ENCODE measurements around the gene NRG2. TPM values are rescaled to one million over a fixed set of nuclear protein-coding genes. Genes with fewer than 3 reads are reported as not detected.

Gene NRG2
- total and polyA plus RNA-seq, 5 donors from 2014 or later: not detected

DNA sequence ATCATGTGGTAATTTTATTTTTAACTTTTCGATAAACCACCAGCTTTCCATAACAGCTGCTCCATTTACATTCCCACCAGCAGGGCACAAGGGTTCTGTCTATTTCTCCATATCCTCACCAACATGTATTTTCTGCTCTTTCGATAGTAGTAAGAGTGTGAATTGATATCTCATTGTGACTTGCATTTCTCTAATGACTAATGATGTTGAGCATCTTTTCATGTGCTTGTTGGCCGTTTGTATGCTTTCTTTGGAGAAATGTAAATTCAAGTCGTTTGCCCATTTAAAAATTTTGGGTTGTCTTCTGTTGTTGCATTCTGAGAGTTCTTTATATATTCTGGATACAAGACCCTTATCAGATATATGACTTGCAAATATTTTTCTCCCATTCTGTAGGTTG lies 201.6 kb downstream of the NRG2 start:
- ATAC-seq (ENCODE audit: low read depth in 2 of 2) (no peak), DNase-seq (no peak)
- Histone ChIP-seq H3K36me3 (ENCODE audit: control insufficient read depth, insufficient read depth, low read length) (no peaks in the 10 kb centered on the region), H3K27ac (ENCODE audit: insufficient read depth, low read length, poor library complexity, severe bottlenecking) (no peak overlapping the region), H3K4me3 (ENCODE audit: low read depth, low read length) (no peak overlapping the region), H3K4me1 (ENCODE audit: control insufficient read depth, insufficient read depth, low read length, poor library complexity, severe bottlenecking) (no peaks in the 10 kb centered on the region), H3K27me3 (ENCODE audit: control insufficient read depth, insufficient read depth, low read length) (peaks cover 13% of the 10 kb centered on the region), H3K9me3 (ENCODE audit: control insufficient read depth in 2 of 2, low read length in 2 of 2) (no peaks in the 10 kb centered on the region)
- Mint-ChIP-seq H3K27ac (no peak overlapping the region), H3K27me3 (peaks cover 48% of the 10 kb centered on the region), H3K4me3 (no peak overlapping the region), H3K4me1 (peaks cover 0 to 3% (median 0%) of the 10 kb centered on the region in 4 donors), H3K36me3 (peaks cover 2% of the 10 kb centered on the region), H3K9me3 (peaks cover 0 to 2% (median 0%) of the 10 kb centered on the region in 7 donors)

DNA sequence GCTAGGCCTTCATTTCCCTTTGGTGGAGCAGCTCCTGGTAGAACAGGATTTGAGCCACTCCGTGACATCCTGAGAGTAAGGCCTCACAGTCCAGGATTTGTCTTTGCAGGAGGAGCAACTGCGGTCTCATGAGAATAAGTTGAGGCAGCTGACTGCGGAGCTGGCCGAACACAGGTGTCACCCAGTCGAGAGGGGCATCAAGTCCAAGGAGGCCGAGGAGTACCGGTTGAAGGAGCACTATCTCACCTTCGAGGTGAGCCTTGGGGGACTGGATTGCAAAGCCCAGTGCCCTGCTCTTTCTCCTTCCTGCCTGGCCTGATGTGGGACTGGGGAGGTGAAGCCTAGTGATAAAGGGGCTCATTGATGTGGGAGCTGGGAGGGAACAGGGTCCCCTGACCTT lies 203.2 kb downstream of the NRG2 start:
- ATAC-seq (ENCODE audit: low read depth in 2 of 2) (no peak), DNase-seq (no peak)
- peaks cover 10% of the 10 kb centered on the region for H3K27me3 ChIP-seq (ENCODE audit: control insufficient read depth, insufficient read depth, low read length)
- no peak overlapping the region for H3K4me3 Mint-ChIP-seq
- no peaks in the 10 kb centered on the region for H3K9me3 ChIP-seq (ENCODE audit: control insufficient read depth in 2 of 2, low read length in 2 of 2)
- H3K27ac ChIP-seq (ENCODE audit: insufficient read depth, low read length, poor library complexity, severe bottlenecking): no peak overlapping the region
- no peaks in the 10 kb centered on the region for H3K36me3 ChIP-seq (ENCODE audit: control insufficient read depth, insufficient read depth, low read length)
- H3K36me3 Mint-ChIP-seq: peaks cover 2% of the 10 kb centered on the region
- H3K27me3 Mint-ChIP-seq: peaks cover 41% of the 10 kb centered on the region
- H3K4me1 ChIP-seq (ENCODE audit: control insufficient read depth, insufficient read depth, low read length, poor library complexity, severe bottlenecking): no peaks in the 10 kb centered on the region
- H3K9me3 Mint-ChIP-seq: peaks cover 0 to 2% (median 0%) of the 10 kb centered on the region in 7 donors
- no peak overlapping the region for H3K27ac Mint-ChIP-seq
- peaks cover 0 to 3% (median 0%) of the 10 kb centered on the region in 4 donors for H3K4me1 Mint-ChIP-seq
- H3K4me3 ChIP-seq (ENCODE audit: low read depth, low read length): no peak overlapping the region

DNA sequence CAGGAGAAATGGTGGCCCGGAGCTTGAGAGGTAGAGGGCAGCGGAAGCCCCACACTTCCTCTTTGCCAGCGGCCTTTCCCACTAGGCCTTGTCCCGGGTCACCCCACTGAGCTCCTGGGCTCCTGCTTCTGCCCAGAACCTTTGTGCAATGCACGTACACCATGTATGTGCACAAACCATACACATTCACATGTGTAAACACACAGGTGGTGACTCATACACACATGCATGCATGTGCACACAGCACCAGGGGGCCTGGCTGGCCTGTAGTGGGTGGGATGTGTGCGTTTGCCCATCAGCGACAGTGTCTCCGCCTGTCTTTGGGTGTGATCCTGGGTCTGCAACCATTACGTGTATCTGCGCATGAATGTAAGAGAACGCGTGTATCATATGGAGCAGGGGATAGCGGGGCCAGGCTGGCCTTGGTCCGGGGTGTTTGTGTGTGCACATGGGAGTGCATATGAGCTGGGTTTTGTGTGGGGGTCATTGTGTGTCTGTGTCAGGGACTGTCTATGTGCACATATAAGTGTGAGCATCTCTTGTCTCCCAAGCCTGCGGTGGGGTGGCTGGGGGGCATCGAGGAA lies 203.8 kb downstream of the NRG2 start:
- H3K4me1 Mint-ChIP-seq: no peaks in the 10 kb centered on the region
- H3K27me3 Mint-ChIP-seq: peaks cover 35% of the 10 kb centered on the region
- H3K27me3 ChIP-seq (ENCODE audit: control insufficient read depth, insufficient read depth, low read length): peaks cover 10% of the 10 kb centered on the region
- H3K36me3 ChIP-seq (ENCODE audit: control insufficient read depth, insufficient read depth, low read length): no peaks in the 10 kb centered on the region
- DNase-seq (no peak), ATAC-seq (ENCODE audit: low read depth in 2 of 2) (no peak)
- no peaks in the 10 kb centered on the region for H3K9me3 ChIP-seq (ENCODE audit: control insufficient read depth in 2 of 2, low read length in 2 of 2)
- H3K4me3 Mint-ChIP-seq: peak overlapping the region in 1 of 4 donors; percentile 43
- H3K27ac Mint-ChIP-seq: no peak overlapping the region
- H3K4me3 ChIP-seq (ENCODE audit: low read depth, low read length): no peak overlapping the region
- H3K9me3 Mint-ChIP-seq: peaks cover 0 to 2% (median 0%) of the 10 kb centered on the region in 7 donors
- H3K4me1 ChIP-seq (ENCODE audit: control insufficient read depth, insufficient read depth, low read length, poor library complexity, severe bottlenecking): no peaks in the 10 kb centered on the region
- no peak overlapping the region for H3K27ac ChIP-seq (ENCODE audit: insufficient read depth, low read length, poor library complexity, severe bottlenecking)
- peaks cover 2% of the 10 kb centered on the region for H3K36me3 Mint-ChIP-seq

DNA sequence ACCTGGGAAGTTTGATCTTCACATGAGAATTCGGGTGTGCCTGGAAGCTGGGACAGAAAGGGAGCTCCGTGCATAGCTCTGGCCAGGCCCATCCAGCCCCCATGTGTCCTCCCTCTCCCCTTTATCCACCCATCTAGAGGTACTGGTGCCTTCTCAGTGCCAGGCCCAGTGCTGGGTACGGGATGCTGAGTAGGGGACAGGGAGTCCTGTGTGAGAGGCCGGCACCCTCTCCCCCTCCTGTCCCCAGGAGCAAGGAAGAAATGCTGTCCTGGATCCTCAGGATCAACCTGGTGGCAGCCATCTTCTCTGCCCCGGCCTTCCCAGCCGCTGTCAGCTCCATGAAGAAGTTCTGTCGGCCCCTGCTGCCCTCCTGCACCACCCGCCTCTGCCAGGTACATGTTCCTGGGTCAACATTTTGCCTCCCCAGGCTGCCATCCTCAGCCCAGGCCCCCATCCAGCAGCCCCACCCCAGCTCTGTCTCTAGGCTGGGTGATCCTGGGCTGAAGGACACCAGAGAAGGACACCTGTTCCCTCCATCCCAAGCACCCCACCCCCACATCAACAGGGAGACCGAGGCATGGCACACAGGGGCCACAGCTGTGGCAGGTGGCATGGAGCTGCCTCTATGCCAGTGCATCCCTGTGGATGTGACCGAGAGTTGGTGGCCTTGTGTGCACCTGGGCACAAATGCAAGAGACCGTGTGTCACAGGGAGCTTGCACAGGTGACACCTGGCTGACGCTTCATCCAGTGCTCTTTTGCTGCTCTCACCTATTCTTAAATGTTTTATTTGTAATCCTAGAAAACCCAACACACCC lies 204.5 kb downstream of the NRG2 start:
- H3K27ac Mint-ChIP-seq: no peak overlapping the region
- H3K36me3 ChIP-seq (ENCODE audit: control insufficient read depth, insufficient read depth, low read length): no peaks in the 10 kb centered on the region
- no peaks in the 10 kb centered on the region for H3K4me1 ChIP-seq (ENCODE audit: control insufficient read depth, insufficient read depth, low read length, poor library complexity, severe bottlenecking)
- H3K4me1 Mint-ChIP-seq: no peaks in the 10 kb centered on the region
- H3K27ac ChIP-seq (ENCODE audit: insufficient read depth, low read length, poor library complexity, severe bottlenecking): no peak overlapping the region
- no peak overlapping the region for H3K4me3 ChIP-seq (ENCODE audit: low read depth, low read length)
- H3K9me3 ChIP-seq (ENCODE audit: control insufficient read depth in 2 of 2, low read length in 2 of 2): no peaks in the 10 kb centered on the region
- peaks cover 0 to 2% (median 0%) of the 10 kb centered on the region in 7 donors for H3K9me3 Mint-ChIP-seq
- H3K4me3 Mint-ChIP-seq: peak overlapping the region in 1 of 4 donors; percentile 43
- peaks cover 32% of the 10 kb centered on the region for H3K27me3 Mint-ChIP-seq
- peaks cover 7% of the 10 kb centered on the region for H3K27me3 ChIP-seq (ENCODE audit: control insufficient read depth, insufficient read depth, low read length)
- ATAC-seq (ENCODE audit: low read depth in 2 of 2): no peak
- H3K36me3 Mint-ChIP-seq: peaks cover 2% of the 10 kb centered on the region
- no peak for DNase-seq

DNA sequence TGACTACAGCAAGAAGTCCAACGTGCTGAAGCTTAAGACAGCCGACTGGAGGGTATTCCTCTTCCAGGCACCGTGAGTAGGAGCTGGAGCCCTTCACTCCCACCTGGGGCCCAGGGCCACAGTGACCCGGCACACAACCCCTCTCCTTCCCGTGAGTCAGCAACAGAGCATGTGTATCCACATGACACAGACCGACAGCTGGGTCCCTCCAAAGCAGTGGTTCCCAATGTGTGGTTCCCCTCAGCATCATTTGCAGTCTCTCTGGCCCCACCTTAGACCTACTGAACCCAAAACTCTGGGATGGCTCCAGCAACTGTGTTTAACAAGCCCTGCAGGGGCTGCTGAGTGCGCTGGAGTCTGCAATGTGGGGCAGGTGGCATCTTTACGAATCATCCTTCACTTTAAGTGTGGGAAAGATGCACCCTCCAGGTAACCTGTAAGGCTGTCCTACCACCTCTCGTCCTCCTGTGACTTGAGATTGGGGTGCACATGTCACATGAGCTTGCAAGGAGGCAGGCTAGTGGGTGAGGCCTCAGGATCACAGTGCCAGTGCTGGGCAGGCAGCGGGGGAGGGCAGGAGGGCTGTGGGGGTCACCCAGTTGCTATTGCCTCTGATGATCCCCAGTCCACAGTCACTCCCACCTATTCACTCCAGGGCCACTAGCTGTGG lies 205.3 kb downstream of the NRG2 start:
- H3K27me3 Mint-ChIP-seq: peaks cover 29% of the 10 kb centered on the region
- H3K4me1 Mint-ChIP-seq: no peaks in the 10 kb centered on the region
- no peak overlapping the region for H3K4me3 ChIP-seq (ENCODE audit: low read depth, low read length)

DNA sequence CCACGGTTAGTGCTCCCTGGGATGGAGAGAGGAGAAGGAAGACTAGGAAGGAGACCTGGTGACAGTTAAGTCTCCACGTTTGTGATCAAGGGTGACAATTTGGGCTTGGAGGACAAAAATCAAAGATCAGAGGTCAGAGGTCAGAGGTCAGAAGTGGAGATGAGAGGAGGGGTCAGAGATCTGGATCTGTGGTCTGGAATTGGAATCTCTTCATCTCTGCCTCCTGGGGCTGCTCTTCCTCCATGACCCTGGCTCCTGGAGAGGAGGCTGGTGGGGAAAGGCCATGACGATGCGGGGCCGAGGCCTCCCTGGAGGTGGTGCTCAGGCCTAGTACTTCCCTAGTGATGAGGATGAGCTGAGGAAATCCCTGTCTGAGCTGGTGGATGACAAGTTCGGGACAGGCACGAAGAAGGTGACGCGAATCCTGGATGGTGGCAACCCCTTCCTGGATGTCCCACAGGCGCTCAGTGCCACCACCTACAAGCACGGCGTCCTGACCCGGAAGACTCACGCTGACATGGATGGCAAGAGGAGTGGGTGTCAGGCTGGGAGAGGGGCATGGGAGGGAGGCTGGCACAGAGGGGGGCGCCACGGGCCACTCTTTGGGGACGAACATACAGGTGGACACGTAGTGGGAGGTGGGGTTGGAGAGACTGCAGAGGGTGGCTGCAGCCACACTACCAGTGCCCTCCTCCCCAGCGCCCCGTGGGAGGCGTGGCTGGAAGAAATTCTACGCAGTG lies 206.5 kb downstream of the NRG2 start:
- no peaks in the 10 kb centered on the region for H3K4me1 Mint-ChIP-seq
- peaks cover 10% of the 10 kb centered on the region for H3K27me3 ChIP-seq (ENCODE audit: control insufficient read depth, insufficient read depth, low read length)
- no peaks in the 10 kb centered on the region for H3K9me3 ChIP-seq (ENCODE audit: control insufficient read depth in 2 of 2, low read length in 2 of 2)
- H3K36me3 ChIP-seq (ENCODE audit: control insufficient read depth, insufficient read depth, low read length): no peaks in the 10 kb centered on the region
- H3K27me3 Mint-ChIP-seq: peaks cover 27% of the 10 kb centered on the region
- no peaks in the 10 kb centered on the region for H3K4me1 ChIP-seq (ENCODE audit: control insufficient read depth, insufficient read depth, low read length, poor library complexity, severe bottlenecking)
- H3K27ac Mint-ChIP-seq: no peak overlapping the region
- H3K4me3 ChIP-seq (ENCODE audit: low read depth, low read length): no peak overlapping the region
- H3K4me3 Mint-ChIP-seq: no peak overlapping the region
- ATAC-seq (ENCODE audit: low read depth in 2 of 2) (no peak), DNase-seq (no peak)
- peaks cover 0 to 2% (median 0%) of the 10 kb centered on the region in 7 donors for H3K9me3 Mint-ChIP-seq
- no peak overlapping the region for H3K27ac ChIP-seq (ENCODE audit: insufficient read depth, low read length, poor library complexity, severe bottlenecking)
- H3K36me3 Mint-ChIP-seq: peaks cover 2% of the 10 kb centered on the region

More for the DNA sequence above, 205.3 kb downstream of the NRG2 start:
- Mint-ChIP-seq H3K36me3 (peaks cover 2% of the 10 kb centered on the region), H3K27ac (no peak overlapping the region), H3K4me3 (no peak overlapping the region), H3K9me3 (peaks cover 0 to 2% (median 0%) of the 10 kb centered on the region in 7 donors)
- H3K9me3 ChIP-seq (ENCODE audit: control insufficient read depth in 2 of 2, low read length in 2 of 2): no peaks in the 10 kb centered on the region
- no peaks in the 10 kb centered on the region for H3K4me1 ChIP-seq (ENCODE audit: control insufficient read depth, insufficient read depth, low read length, poor library complexity, severe bottlenecking)
- no peak overlapping the region for H3K27ac ChIP-seq (ENCODE audit: insufficient read depth, low read length, poor library complexity, severe bottlenecking)
- DNase-seq (no peak), ATAC-seq (ENCODE audit: low read depth in 2 of 2) (no peak)
- H3K36me3 ChIP-seq (ENCODE audit: control insufficient read depth, insufficient read depth, low read length): no peaks in the 10 kb centered on the region
- H3K27me3 ChIP-seq (ENCODE audit: control insufficient read depth, insufficient read depth, low read length): peaks cover 9% of the 10 kb centered on the region

DNA sequence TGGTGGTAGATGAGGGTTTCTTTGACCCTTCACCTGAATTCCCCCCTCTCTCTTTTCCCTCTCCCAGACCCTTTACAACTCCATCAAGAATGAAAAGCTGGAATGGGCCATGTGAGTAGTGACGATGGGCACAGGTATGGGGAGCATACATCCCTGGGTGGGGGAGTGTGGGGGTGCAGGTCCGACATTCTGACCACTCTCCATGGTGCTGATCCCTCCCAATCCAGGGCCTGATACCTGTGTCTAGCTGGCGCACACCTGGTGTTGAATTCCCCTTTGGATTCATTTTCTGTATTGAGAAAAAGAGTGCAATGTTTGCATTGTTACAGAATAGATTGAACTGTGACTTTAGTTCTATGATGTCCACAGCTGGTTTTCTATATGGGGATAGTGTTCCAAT lies 207.4 kb downstream of the NRG2 start:
- peaks cover 0 to 4% (median 0%) of the 10 kb centered on the region in 7 donors for H3K9me3 Mint-ChIP-seq

More for the DNA sequence above, 207.4 kb downstream of the NRG2 start:
- no peaks in the 10 kb centered on the region for H3K4me1 ChIP-seq (ENCODE audit: control insufficient read depth, insufficient read depth, low read length, poor library complexity, severe bottlenecking)
- H3K4me3 ChIP-seq (ENCODE audit: low read depth, low read length): no peak overlapping the region
- DNase-seq (no peak), ATAC-seq (ENCODE audit: low read depth in 2 of 2) (no peak)
- H3K27ac Mint-ChIP-seq: no peak overlapping the region
- H3K27me3 ChIP-seq (ENCODE audit: control insufficient read depth, insufficient read depth, low read length): peaks cover 5% of the 10 kb centered on the region
- H3K9me3 ChIP-seq (ENCODE audit: control insufficient read depth in 2 of 2, low read length in 2 of 2): no peaks in the 10 kb centered on the region
- peaks cover 27% of the 10 kb centered on the region for H3K27me3 Mint-ChIP-seq
- H3K36me3 Mint-ChIP-seq: peaks cover 2% of the 10 kb centered on the region
- no peaks in the 10 kb centered on the region for H3K4me1 Mint-ChIP-seq
- H3K27ac ChIP-seq (ENCODE audit: insufficient read depth, low read length, poor library complexity, severe bottlenecking): no peak overlapping the region
- no peaks in the 10 kb centered on the region for H3K36me3 ChIP-seq (ENCODE audit: control insufficient read depth, insufficient read depth, low read length)
- H3K4me3 Mint-ChIP-seq: no peak overlapping the region

Data from CD4-positive, CD25-positive, alpha-beta regulatory T cell (primary cell).